ENCODE results near the gene CHRNA5. TPM values are rescaled to one million over a fixed set of nuclear protein-coding genes. Genes with fewer than 3 reads are reported as not detected.
"Not testable (repeated sequence)": the region's sequence is repeated elsewhere in the genome, so short reads cannot be mapped to it uniquely, and the experiment has no call there.

Gene CHRNA5
- total RNA-seq, 1 donor, result 2.2 TPM

GRCh38 chr15:78550815-78551214 lies 14.5 kb upstream of the CHRNA5 start:
- no peak for DNase-seq (ENCODE audit: low read depth)
- no peak overlapping the region for H3K4me3 ChIP-seq (ENCODE audit: low read depth, low read length)
- TF ChIP-seq, protein P1, sequence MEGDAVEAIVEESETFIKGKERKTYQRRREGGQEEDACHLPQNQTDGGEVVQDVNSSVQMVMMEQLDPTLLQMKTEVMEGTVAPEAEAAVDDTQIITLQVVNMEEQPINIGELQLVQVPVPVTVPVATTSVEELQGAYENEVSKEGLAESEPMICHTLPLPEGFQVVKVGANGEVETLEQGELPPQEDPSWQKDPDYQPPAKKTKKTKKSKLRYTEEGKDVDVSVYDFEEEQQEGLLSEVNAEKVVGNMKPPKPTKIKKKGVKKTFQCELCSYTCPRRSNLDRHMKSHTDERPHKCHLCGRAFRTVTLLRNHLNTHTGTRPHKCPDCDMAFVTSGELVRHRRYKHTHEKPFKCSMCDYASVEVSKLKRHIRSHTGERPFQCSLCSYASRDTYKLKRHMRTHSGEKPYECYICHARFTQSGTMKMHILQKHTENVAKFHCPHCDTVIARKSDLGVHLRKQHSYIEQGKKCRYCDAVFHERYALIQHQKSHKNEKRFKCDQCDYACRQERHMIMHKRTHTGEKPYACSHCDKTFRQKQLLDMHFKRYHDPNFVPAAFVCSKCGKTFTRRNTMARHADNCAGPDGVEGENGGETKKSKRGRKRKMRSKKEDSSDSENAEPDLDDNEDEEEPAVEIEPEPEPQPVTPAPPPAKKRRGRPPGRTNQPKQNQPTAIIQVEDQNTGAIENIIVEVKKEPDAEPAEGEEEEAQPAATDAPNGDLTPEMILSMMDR (IDR thresholded peaks at IDR 0.05; ENCODE audit: insufficient read depth, low read depth, low read length), result no peak

DNA sequence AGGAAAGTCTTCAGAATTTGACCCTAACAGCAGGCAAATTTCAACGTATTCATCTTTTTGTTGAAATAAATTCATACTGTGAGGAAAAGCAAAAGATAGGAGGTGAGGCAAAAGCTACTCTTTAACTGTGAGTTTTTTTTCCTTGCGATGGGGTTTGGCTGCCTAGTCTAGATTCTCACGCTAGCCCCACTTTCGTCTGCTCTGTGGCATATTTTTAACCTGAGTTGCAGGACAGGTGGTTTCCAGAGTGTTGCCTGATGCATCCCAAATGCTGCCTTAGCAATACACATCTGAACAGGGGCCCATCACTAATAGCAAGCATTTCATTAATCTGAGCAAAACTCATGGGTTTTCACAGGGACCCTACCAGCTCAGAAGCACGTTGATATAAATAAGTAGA lies 13.4 kb upstream of the CHRNA5 start:
- TF ChIP-seq, protein P1 (IDR thresholded peaks at IDR 0.05; ENCODE audit: insufficient read depth, low read depth, low read length), result no peak
- no peak overlapping the region for H3K4me3 ChIP-seq (ENCODE audit: low read depth, low read length)
- no peak for DNase-seq (ENCODE audit: low read depth)

DNA sequence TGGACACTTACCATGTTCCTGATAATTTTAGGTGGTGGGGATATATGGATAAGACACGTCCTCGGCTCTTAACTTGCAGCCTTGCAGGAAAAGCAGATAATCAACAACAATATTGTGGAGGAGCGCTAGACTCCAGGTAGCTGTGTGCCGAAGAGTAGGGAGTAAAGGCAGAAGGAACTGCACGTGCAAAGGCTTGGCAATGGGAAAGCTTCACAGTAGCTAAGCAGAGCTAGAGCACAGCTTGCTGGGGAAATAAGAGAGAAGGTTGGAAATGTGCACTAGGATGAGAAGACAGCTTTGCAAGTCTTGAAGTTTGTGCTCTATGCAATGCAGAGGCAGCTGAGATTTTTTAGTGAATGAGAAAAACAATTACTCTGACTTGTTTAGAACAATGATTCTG lies 12.7 kb upstream of the CHRNA5 start:
- TF ChIP-seq, protein P1 (IDR thresholded peaks at IDR 0.05; ENCODE audit: insufficient read depth, low read depth, low read length), result no peak
- H3K4me3 ChIP-seq (ENCODE audit: low read depth, low read length), result no peak overlapping the region
- DNase-seq (ENCODE audit: low read depth), result no peak

DNA sequence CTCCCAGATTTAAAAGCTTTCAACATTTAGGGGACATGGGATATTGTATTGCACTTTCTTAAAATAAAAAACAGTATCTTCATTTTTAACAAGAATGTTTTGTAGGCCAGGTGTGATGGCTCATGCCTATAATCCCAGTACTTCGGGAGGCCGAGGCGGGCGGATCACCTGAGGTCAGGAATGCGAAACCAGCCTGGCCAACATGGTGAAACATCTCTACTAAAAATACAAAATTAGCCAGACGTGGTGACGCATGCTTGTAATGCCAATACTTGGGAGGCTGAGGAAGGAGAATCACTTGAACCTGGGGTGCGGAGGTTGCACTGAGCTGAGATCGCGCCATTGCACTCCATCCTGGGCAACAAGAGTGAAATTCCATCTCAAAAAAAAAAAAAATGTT lies 5.1 kb upstream of the CHRNA5 start:
- not testable (repeated sequence) for H3K4me3 ChIP-seq (ENCODE audit: low read depth, low read length); DNase-seq (ENCODE audit: low read depth)

- no peak for DNase-seq (ENCODE audit: low read depth)
- no peak overlapping the region for H3K4me3 ChIP-seq (ENCODE audit: low read depth, low read length)
- TF ChIP-seq, protein P1 (IDR thresholded peaks at IDR 0.05; ENCODE audit: insufficient read depth, low read depth, low read length), result no peak
Observed at GRCh38 chr15:78561490-78561889, 3.8 kb upstream of the CHRNA5 start.

- no peak overlapping the region for H3K4me3 ChIP-seq (ENCODE audit: low read depth, low read length)
- DNase-seq (ENCODE audit: low read depth), result no peak
- TF ChIP-seq, protein P1 (IDR thresholded peaks at IDR 0.05; ENCODE audit: insufficient read depth, low read depth, low read length), result no peak
Observed at GRCh38 chr15:78563092-78563491, 2.2 kb upstream of the CHRNA5 start.

DNA sequence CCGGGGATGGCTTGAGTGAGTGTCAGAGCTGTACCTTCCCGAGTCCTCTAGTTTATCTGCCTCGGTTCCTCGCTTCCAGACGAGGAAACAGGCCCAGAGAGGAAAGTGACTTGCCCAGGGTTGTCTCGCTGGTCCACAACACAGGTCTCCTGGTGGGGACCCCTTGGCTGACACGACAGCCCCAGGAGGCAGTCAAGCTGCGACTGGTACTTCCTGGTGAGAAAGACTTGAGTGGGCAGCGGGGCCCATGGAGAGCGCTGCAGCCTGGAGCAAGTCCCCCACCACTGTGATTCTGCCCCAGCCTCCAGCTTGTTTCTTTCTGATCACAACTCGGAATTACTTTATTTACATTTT lies 600 bp upstream of the CHRNA5 start:
- TF ChIP-seq, protein P1 (IDR thresholded peaks at IDR 0.05; ENCODE audit: insufficient read depth, low read depth, low read length), result no peak
- no peak overlapping the region for H3K4me3 ChIP-seq (ENCODE audit: low read depth, low read length)
- DNase-seq (ENCODE audit: low read depth), result no peak

Measured in fibroblast of villous mesenchyme (primary cell).